WI38 (cell line): Measurements from ENCODE around the gene CTNND2.

ENCODE experiments used
- H3K4me3 ChIP-seq: 2 replicates; pipeline ENCODE4 v1.5.1; 2011; ENCODE audit warnings: low read depth, mild to moderate bottlenecking, control low read depth, low read length
- CTCF ChIP-seq: IDR thresholded peaks from 2 replicates; pipeline ENCODE4 v1.5.1; 2012; ENCODE audit warnings: low read depth, mild to moderate bottlenecking, control low read depth, low read length

Gene CTNND2

GRCh38 chr5:10995891-10996290, 908.4 kb downstream of the CTNND2 start:
- TF ChIP-seq CTCF: no peak
- no peak overlapping the region for H3K4me3 ChIP-seq

- no peak for TF ChIP-seq CTCF
- H3K4me3 ChIP-seq: no peak overlapping the region
Observed at GRCh38 chr5:10994091-10994986, 909.9 kb downstream of the CTNND2 start.

- no peak for TF ChIP-seq CTCF
- H3K4me3 ChIP-seq: no peak overlapping the region
Observed at GRCh38 chr5:10990634-10991033, 913.6 kb downstream of the CTNND2 start.

GRCh38 chr5:10989577-10990263, 914.5 kb downstream of the CTNND2 start:
- no peak for TF ChIP-seq CTCF
- H3K4me3 ChIP-seq: no peak overlapping the region

- TF ChIP-seq CTCF: no peak
- H3K4me3 ChIP-seq: no peak overlapping the region
Observed at GRCh38 chr5:10988622-10989021, 915.6 kb downstream of the CTNND2 start.

GRCh38 chr5:10987925-10988504, 916.2 kb downstream of the CTNND2 start:
- no peak overlapping the region for H3K4me3 ChIP-seq
- TF ChIP-seq CTCF: peak; percentile 63
